HEK293T (cell line): ENCODE measurements around the gene CELF2.

Source experiments
- CTCF ChIA-PET: fragments of 350-600 bp; formaldehyde crosslinking; extraction: SDS; loops from one replicate; lab custom pipeline; 2021; ENCODE audit warnings: antibody characterized with exemption, inconsistent platforms; lab: Yijun Ruan, JAX
- POLR2A ChIA-PET: fragments of 350-600 bp; formaldehyde crosslinking; extraction: SDS; loops from one replicate; lab custom pipeline; 2020; ENCODE audit warnings: antibody characterized with exemption, inconsistent platforms; lab: Yijun Ruan, JAX
- DNase-seq: peaks from one replicate; pipeline ENCODE4 v3.0.0; 2012; ENCODE audit warnings: mixed read lengths; ENCODE audit errors: extremely low spot score
- ARNT ChIP-seq: fragments of 450-650 bp; IDR thresholded peaks from 2 replicates; pipeline ENCODE4 v1.6.1; 2017; ENCODE audit warnings: mild to moderate bottlenecking
- BHLHE40 ChIP-seq: fragments of 450-650 bp; IDR thresholded peaks from 2 replicates; pipeline ENCODE4 v1.6.1; 2016; ENCODE audit warnings: mild to moderate bottlenecking, moderate library complexity, borderline replicate concordance
- CTBP1 ChIP-seq: fragments of 450-650 bp; IDR thresholded peaks from 2 replicates; pipeline ENCODE4 v1.6.1; 2016; ENCODE audit warnings: borderline replicate concordance
- ELF4 ChIP-seq: fragments of 450-650 bp; IDR thresholded peaks from 2 replicates; pipeline ENCODE4 v1.6.1; 2017; ENCODE audit warnings: antibody characterized with exemption
- FOXA1 ChIP-seq: fragments of 450-650 bp; IDR thresholded peaks from 2 replicates; pipeline ENCODE4 v1.6.1; 2016; ENCODE audit warnings: mild to moderate bottlenecking
- FOXK2 ChIP-seq: fragments of 450-650 bp; IDR thresholded peaks from 2 replicates; pipeline ENCODE4 v1.6.1; 2016; ENCODE audit warnings: mild to moderate bottlenecking
- FOXM1 ChIP-seq: fragments of 450-650 bp; IDR thresholded peaks from 2 replicates; pipeline ENCODE4 v1.6.1; 2017; ENCODE audit warnings: mild to moderate bottlenecking, borderline replicate concordance
- HDGF ChIP-seq: fragments of 450-650 bp; IDR thresholded peaks from 2 replicates; pipeline ENCODE4 v1.6.1; 2017; ENCODE audit warnings: antibody characterized with exemption, borderline replicate concordance
- L3MBTL2 ChIP-seq: fragments of 450-650 bp; conservative IDR thresholded peaks from 2 replicates; pipeline ENCODE4 v1.6.1; 2016; ENCODE audit warnings: mild to moderate bottlenecking
- LEF1 ChIP-seq: fragments of 450-650 bp; IDR thresholded peaks from 2 replicates; pipeline ENCODE4 v1.6.1; 2017; ENCODE audit warnings: mild to moderate bottlenecking, borderline replicate concordance
- NFRKB ChIP-seq: fragments of 450-650 bp; IDR thresholded peaks from 2 replicates; pipeline ENCODE4 v1.6.1; 2016; ENCODE audit warnings: mild to moderate bottlenecking, moderate library complexity
- PKNOX1 ChIP-seq: fragments of 450-650 bp; IDR thresholded peaks from 2 replicates; pipeline ENCODE4 v1.6.1; 2016
- SP1 ChIP-seq: fragments of 450-650 bp; IDR thresholded peaks from 2 replicates; pipeline ENCODE4 v1.6.1; 2017
- SUZ12 ChIP-seq: fragments of 450-650 bp; IDR thresholded peaks from 2 replicates; pipeline ENCODE4 v1.6.1; 2016; ENCODE audit warnings: mild to moderate bottlenecking
- TARDBP ChIP-seq: fragments of 450-650 bp; IDR thresholded peaks from 2 replicates; pipeline ENCODE4 v1.6.1; 2016
- ZNF384 ChIP-seq: fragments of 450-650 bp; IDR thresholded peaks from 2 replicates; pipeline ENCODE4 v1.6.1; 2016

The CELF2 gene

GRCh38 chr10:11382187-11382586, 364.5 kb downstream of the CELF2 start:
- ChIA-PET POLR2A (no interaction called here), CTCF (no interaction called here)
- DNase-seq: no peak
- TF ChIP-seq FOXK2 (no peak), CTBP1 (no peak), LEF1 (no peak), FOXA1 (no peak), NFRKB (no peak), SUZ12 (no peak), ARNT (no peak), FOXM1 (no peak), BHLHE40 (no peak), ZNF384 (no peak), HDGF (no peak), TARDBP (no peak), PKNOX1 (no peak), SP1 (no peak), L3MBTL2 (no peak)

GRCh38 chr10:11386044-11386443, 368.4 kb downstream of the CELF2 start:
- no peak for DNase-seq
- TF ChIP-seq LEF1 (no peak), ZNF384 (no peak), BHLHE40 (no peak), L3MBTL2 (no peak), TARDBP (no peak), ELF4 (no peak), HDGF (no peak), FOXK2 (no peak), PKNOX1 (no peak), FOXM1 (no peak)
- CTCF ChIA-PET: interaction anchor here (0.8 kb wide), 1 partner anchor 19 kb away, joined by 3 read pairs; no protein-coding TSS in a partner anchor
- POLR2A ChIA-PET: no interaction called here
